Heart right ventricle (tissue), 16 donors: Measurements from ENCODE around the gene HAGHL. TPM values are rescaled to one million over a fixed set of nuclear protein-coding genes. Genes with fewer than 3 reads are reported as not detected.

Experiments
- ATAC-seq, 8 donors: fragments of 200-7000 bp; cut with Tn5 transposase; one replicate each; pipeline ENCODE4 v1.9.1; 2020; ENCODE audit warnings: mild to moderate bottlenecking in 8 of 8, moderate library complexity in 8 of 8, moderate number of reproducible peaks in 1 of 8
- DNase-seq, 2 donors: peaks; one replicate each; pipeline ENCODE4 v3.0.0-alpha.2; 2020
- H3K27ac ChIP-seq, 10 donors: fragments of 200-600 bp; sonication (generic) in 2 of 10; one replicate each; pipeline versions ENCODE4 v1.5.0 to v1.8.0; 2020 to 2022; ENCODE audit warnings: mild to moderate bottlenecking in 3 of 10
- H3K27me3 ChIP-seq, 7 donors: fragments of 200-600 bp; one replicate each; pipeline ENCODE4 v1.8.0; 2021 to 2022; ENCODE audit warnings: mild to moderate bottlenecking in 2 of 7
- H3K36me3 ChIP-seq, 9 donors: fragments of 200-600 bp; sonication (generic) in 1 of 9; one replicate each; pipeline versions ENCODE4 v1.5.0 to v1.8.0; 2020 to 2022; ENCODE audit warnings: mild to moderate bottlenecking in 2 of 9
- H3K4me1 ChIP-seq, 9 donors: fragments of 200-600 bp; sonication (generic) in 1 of 9; one replicate each; pipeline versions ENCODE4 v1.5.0 to v1.8.0; 2020 to 2022; ENCODE audit warnings: mild to moderate bottlenecking in 4 of 9
- H3K4me3 ChIP-seq, 10 donors: fragments of 200-600 bp; sonication (generic) in 2 of 10; one replicate each; pipeline versions ENCODE4 v1.5.0 to v1.8.0; 2020 to 2022; ENCODE audit warnings: mild to moderate bottlenecking in 7 of 10, moderate library complexity in 2 of 10
- H3K9me3 ChIP-seq, 11 donors: fragments of 200-600 bp in 10 of 11; sonication (generic) in 2 of 11; one replicate each; pipeline versions ENCODE4 v1.5.0 to v1.8.0; 2013 to 2022; ENCODE audit warnings: mild to moderate bottlenecking in 2 of 11, control low read depth in 1 of 11, moderate library complexity in 1 of 11
- CTCF ChIP-seq, 9 donors: fragments of 200-600 bp; sonication (generic) in 2 of 9; IDR thresholded peaks; one replicate each; pipeline versions ENCODE4 v1.5.0 to v1.8.0; 2021 to 2022; ENCODE audit warnings: antibody characterized with exemption in 9 of 9, mild to moderate bottlenecking in 5 of 9, moderate library complexity in 1 of 9
- WGBS, 2 donors: extraction: QIAGEN DNeasy Blood & Tissue Kit; methylation state at CpG; one replicate each; pipeline ENCODE4 v1.1.7; 2013; ENCODE audit warnings: inconsistent platforms in 1 of 2; 5-methylcytosine and 5-hydroxymethylcytosine counted together
- intact Hi-C, 10 donors: fragments of 100-400 bp; cut with DNase I; formaldehyde crosslinking; loops; one replicate each; pipeline versions ENCODE4 v1.11.1 to v1.14.2; 2022
- polyA plus RNA-seq, 2 donors: library from polyadenylated mRNA; stranded (reverse); fragments of 200-250 nt; gene quantifications; one replicate each; pipeline ENCODE4 v1.2.3, GENCODE V29; 2013
- total RNA-seq, 10 donors: library from RNA; stranded (reverse); fragmentation: NEBNext Ultra II Directional in 3 of 10; extraction: Animal tissue kit (Norgen Biotek cat#: 25700) in 3 of 10; gene quantifications; one replicate each; pipeline versions ENCODE4 v1.2.1 to v1.2.4, GENCODE V29; 2021 to 2023
- donor health status: Arrhythmogenic right ventricular cardiomyopathy.
- donor health status: ischemic (EF 13 %, LVEDD 7.1; RV severe dilation, severe dysfunction).
- donor health status: healthy with polysubstance abuse.
- donor health status: DM: no; HTN: yes; CAD: no.
- donor health status: DM: no; HTN: no; CAD: no.
- donor health status: ischemic (EF 25% LVEDD 6.9; RV normal size, moderate dysfunction).
- donor health status: ischemic (EF 25% LVEDD 5.7; RV mildly dilated, moderate dysfunction).
- donor health status: healthy.
- donor health status: DM: yes; HTN: yes; CAD: no.
- donor health status: Ischemic cardiomyopathy.
- donor health status: ischemic (EF 35%, LVEDD 5.7; RV mildly dilated, moderate dysfunction).
- donor health status: nonischemic (EF 11% LVEDD 7.7; RV severe dilation, severe dysfunction).
- donor health status: DM: yes; HTN: yes; CAD: no.
- donor health status: PGD.
- donor health status: ischemic (EF 29% LVEDD 5.4; RV normal size, mild dysfunction).
- donor health status: nonischemic (EF 23%, LVEDD 6.1; RV moderate dilation, normal function).

HAGHL gene
- total and polyA plus RNA-seq, 12 donors, result 5.1 to 80.0 (median 10.9) TPM

- DNase-seq, result no peak
- no peak for TF ChIP-seq CTCF (IDR thresholded peaks at IDR 0.05)
- H3K4me3 ChIP-seq, result peak overlapping the region in 3 of 10 donors; percentile 44 to 64 (median 56)
- H3K27me3 ChIP-seq, result peaks cover 0 to 32% (median 23%) of the 10 kb centered on the region in 7 donors
- WGBS, 2 donors, result 17 to 18% methylated on average over 9 of the region's 9 CpGs
- no peaks in the 10 kb centered on the region for H3K9me3 ChIP-seq
- H3K27ac ChIP-seq, result no peak overlapping the region
- H3K36me3 ChIP-seq, result peaks cover 0 to 20% (median 0%) of the 10 kb centered on the region in 9 donors
- H3K4me1 ChIP-seq, result peaks cover 18 to 42% (median 34%) of the 10 kb centered on the region in 9 donors
- intact Hi-C loops, result no loop called here
- no peak for ATAC-seq
Observed at GRCh38 chr16:726188-726437, 793 bp upstream of the HAGHL start.

- WGBS, 2 donors, result 0 to 1% methylated on average over 61 of the region's 61 CpGs
- H3K9me3 ChIP-seq, result no peaks in the 10 kb centered on the region
- H3K4me1 ChIP-seq, result peaks cover 12 to 31% (median 24%) of the 10 kb centered on the region in 9 donors
- intact Hi-C loops, result no loop called here
- DNase-seq (no peak), ATAC-seq (peak in 2 of 8 donors; percentile 1 to 3)
- H3K4me3 ChIP-seq, result peak overlapping the region; percentile 44 to 70 (median 56)
- no peak for TF ChIP-seq CTCF (IDR thresholded peaks at IDR 0.05)
- peak overlapping the region in 3 of 10 donors; percentile 39 to 59 (median 58) for H3K27ac ChIP-seq
- peaks cover 0 to 32% (median 23%) of the 10 kb centered on the region in 7 donors for H3K27me3 ChIP-seq
- H3K36me3 ChIP-seq, result peaks cover 0 to 32% (median 7%) of the 10 kb centered on the region in 9 donors
Observed at GRCh38 chr16:727291-727977, 528 bp downstream of the HAGHL start.

- TF ChIP-seq CTCF (IDR thresholded peaks at IDR 0.05), result no peak
- ATAC-seq (peak; percentile 15 to 61 (median 30)), DNase-seq (peak in 1 of 2 donors; percentile 66)
- intact Hi-C loops, result no loop called here
- peak overlapping the region in 2 of 10 donors; percentile 39 to 58 for H3K27ac ChIP-seq
- H3K4me3 ChIP-seq, result peak overlapping the region; percentile 44 to 70 (median 56)
- peaks cover 0 to 35% (median 7%) of the 10 kb centered on the region in 9 donors for H3K36me3 ChIP-seq
- no peaks in the 10 kb centered on the region for H3K9me3 ChIP-seq
- WGBS, 2 donors, result 1 to 2% methylated on average over 66 to 80 of the region's 80 CpGs
- peaks cover 12 to 29% (median 24%) of the 10 kb centered on the region in 9 donors for H3K4me1 ChIP-seq
- H3K27me3 ChIP-seq, result peaks cover 0 to 32% (median 23%) of the 10 kb centered on the region in 7 donors
Observed at GRCh38 chr16:728131-728889, 1.4 kb downstream of the HAGHL start.

- H3K27me3 ChIP-seq, result peaks cover 0 to 32% (median 23%) of the 10 kb centered on the region in 7 donors
Observed at GRCh38 chr16:728890-729744, 2.2 kb downstream of the HAGHL start.

More at GRCh38 chr16:728890-729744, 2.2 kb downstream of the HAGHL start:
- no peak for DNase-seq
- TF ChIP-seq CTCF (IDR thresholded peaks at IDR 0.05), result no peak
- Histone ChIP-seq H3K36me3 (peaks cover 0 to 43% (median 10%) of the 10 kb centered on the region in 9 donors), H3K27ac (no peak overlapping the region), H3K9me3 (no peaks in the 10 kb centered on the region), H3K4me3 (peak overlapping the region in 3 of 10 donors; percentile 56 to 70 (median 61)), H3K4me1 (peaks cover 12 to 29% (median 24%) of the 10 kb centered on the region in 9 donors)
- WGBS, 2 donors, result 64 to 67% methylated on average over 53 to 55 of the region's 55 CpGs
- intact Hi-C loops, result no loop called here
- peak in 1 of 8 donors; percentile 3 for ATAC-seq
